OCI-LY1 (cell line): Measurements from ENCODE around the gene LEP.

ENCODE experiments used
- H2AFZ ChIP-seq: fragments of 200-600 bp; sonication (generic), shearing (Covaris generic); 2 replicates; pipeline ENCODE4 v1.6.0; 2014; ENCODE audit warnings: antibody characterized with exemption, mild to moderate bottlenecking, low read length
- H3F3A ChIP-seq: fragments of 200-600 bp; sonication (generic), shearing (Covaris generic); 2 replicates; pipeline ENCODE4 v1.6.0; 2014; ENCODE audit warnings: mild to moderate bottlenecking, antibody characterized with exemption, low read length, moderate library complexity; ENCODE audit not compliant: insufficient read depth
- H3K27ac ChIP-seq: fragments of 200-600 bp; sonication (generic); 2 replicates; pipeline ENCODE4 v1.5.1; 2014; ENCODE audit warnings: low read length, mixed run types, mild to moderate bottlenecking, low read depth; ENCODE audit not compliant: poor library complexity, severe bottlenecking
- H3K27me3 ChIP-seq: fragments of 200-600 bp; sonication (generic); 2 replicates; pipeline ENCODE4 v1.6.0; 2014; ENCODE audit warnings: antibody characterized with exemption, mild to moderate bottlenecking, low read length, moderate library complexity; ENCODE audit not compliant: insufficient read depth
- H3K36me3 ChIP-seq: fragments of 200-600 bp; sonication (generic); 2 replicates; pipeline ENCODE4 v1.6.1; 2014; ENCODE audit warnings: mild to moderate bottlenecking, antibody characterized with exemption, low read length, moderate library complexity, mixed read lengths; ENCODE audit not compliant: insufficient read depth
- H3K4me1 ChIP-seq: fragments of 200-600 bp; sonication (generic); 2 replicates; pipeline ENCODE4 v1.5.1; 2014; ENCODE audit warnings: mild to moderate bottlenecking, low read length, moderate library complexity; ENCODE audit not compliant: insufficient read depth, severe bottlenecking
- H3K4me2 ChIP-seq: fragments of 200-600 bp; sonication (generic), shearing (Covaris generic); 2 replicates; pipeline ENCODE4 v1.6.1; 2014; ENCODE audit warnings: low read length
- H3K4me3 ChIP-seq: fragments of 200-600 bp; sonication (generic); 2 replicates; pipeline ENCODE4 v1.5.1; 2014; ENCODE audit warnings: low read length, low read depth, mild to moderate bottlenecking, mixed read lengths; ENCODE audit not compliant: poor library complexity, severe bottlenecking
- H3K79me2 ChIP-seq: fragments of 200-600 bp; shearing (Covaris generic); 2 replicates; pipeline ENCODE4 v1.6.1; 2016; ENCODE audit warnings: mixed run types, low read length, mixed read lengths; ENCODE audit not compliant: insufficient read depth
- H3K9ac ChIP-seq: fragments of 200-600 bp; sonication (generic), shearing (Covaris generic); 2 replicates; pipeline ENCODE4 v1.6.1; 2014; ENCODE audit warnings: mild to moderate bottlenecking, low read length, mixed read lengths
- H3K9me2 ChIP-seq: fragments of 200-600 bp; sonication (generic), shearing (Covaris generic); 2 replicates; pipeline ENCODE4 v1.6.1; 2014; ENCODE audit warnings: low read depth, mild to moderate bottlenecking, low read length, mixed read lengths
- H3K9me3 ChIP-seq: fragments of 200-600 bp; shearing (Covaris generic); 2 replicates; pipeline ENCODE4 v1.6.1; 2014; ENCODE audit warnings: low read length, mixed read lengths
- H4K20me1 ChIP-seq: fragments of 200-600 bp; sonication (generic), shearing (Covaris generic); 2 replicates; pipeline ENCODE4 v1.6.0; 2016; ENCODE audit warnings: mild to moderate bottlenecking, low read length; ENCODE audit not compliant: insufficient read depth
- EZH2 ChIP-seq: fragments of 200-600 bp; sonication (generic), shearing (Covaris generic); IDR thresholded peaks from 2 replicates; pipeline ENCODE4 v1.8.0; 2017; ENCODE audit warnings: borderline replicate concordance, mixed run types, mild to moderate bottlenecking, antibody characterized with exemption, low read length, moderate library complexity, mixed read lengths
- TF ChIP-seq, protein P1 (sequence below): fragments of 200-600 bp; sonication (generic), shearing (Covaris generic); IDR thresholded peaks from 2 replicates; pipeline ENCODE4 v1.5.1; 2017; ENCODE audit warnings: mild to moderate bottlenecking, antibody characterized with exemption, low read length, moderate library complexity, mixed read lengths

LEP gene

GRCh38 chr7:128254470-128254869 is 13.4 kb downstream of the LEP start:
- no peaks in the 10 kb centered on the region for H3F3A ChIP-seq
- H3K9me2 ChIP-seq = no peaks in the 10 kb centered on the region
- no peaks in the 10 kb centered on the region for H4K20me1 ChIP-seq
- no peak overlapping the region for H3K27ac ChIP-seq
- H3K27me3 ChIP-seq = peaks cover 29% of the 10 kb centered on the region; the same call in 1 of the 2 replicates
- H3K79me2 ChIP-seq = no peaks in the 10 kb centered on the region
- H2AFZ ChIP-seq = no peak overlapping the region
- H3K4me2 ChIP-seq = no peak overlapping the region
- peaks cover 2% of the 10 kb centered on the region; the same call in 1 of the 2 replicates for H3K9me3 ChIP-seq
- H3K9ac ChIP-seq = no peak overlapping the region
- H3K36me3 ChIP-seq = no peaks in the 10 kb centered on the region
- H3K4me1 ChIP-seq = no peaks in the 10 kb centered on the region
- H3K4me3 ChIP-seq = no peak overlapping the region
- no peak for TF ChIP-seq EZH2
- TF ChIP-seq, protein P1, sequence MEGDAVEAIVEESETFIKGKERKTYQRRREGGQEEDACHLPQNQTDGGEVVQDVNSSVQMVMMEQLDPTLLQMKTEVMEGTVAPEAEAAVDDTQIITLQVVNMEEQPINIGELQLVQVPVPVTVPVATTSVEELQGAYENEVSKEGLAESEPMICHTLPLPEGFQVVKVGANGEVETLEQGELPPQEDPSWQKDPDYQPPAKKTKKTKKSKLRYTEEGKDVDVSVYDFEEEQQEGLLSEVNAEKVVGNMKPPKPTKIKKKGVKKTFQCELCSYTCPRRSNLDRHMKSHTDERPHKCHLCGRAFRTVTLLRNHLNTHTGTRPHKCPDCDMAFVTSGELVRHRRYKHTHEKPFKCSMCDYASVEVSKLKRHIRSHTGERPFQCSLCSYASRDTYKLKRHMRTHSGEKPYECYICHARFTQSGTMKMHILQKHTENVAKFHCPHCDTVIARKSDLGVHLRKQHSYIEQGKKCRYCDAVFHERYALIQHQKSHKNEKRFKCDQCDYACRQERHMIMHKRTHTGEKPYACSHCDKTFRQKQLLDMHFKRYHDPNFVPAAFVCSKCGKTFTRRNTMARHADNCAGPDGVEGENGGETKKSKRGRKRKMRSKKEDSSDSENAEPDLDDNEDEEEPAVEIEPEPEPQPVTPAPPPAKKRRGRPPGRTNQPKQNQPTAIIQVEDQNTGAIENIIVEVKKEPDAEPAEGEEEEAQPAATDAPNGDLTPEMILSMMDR = no peak

DNA sequence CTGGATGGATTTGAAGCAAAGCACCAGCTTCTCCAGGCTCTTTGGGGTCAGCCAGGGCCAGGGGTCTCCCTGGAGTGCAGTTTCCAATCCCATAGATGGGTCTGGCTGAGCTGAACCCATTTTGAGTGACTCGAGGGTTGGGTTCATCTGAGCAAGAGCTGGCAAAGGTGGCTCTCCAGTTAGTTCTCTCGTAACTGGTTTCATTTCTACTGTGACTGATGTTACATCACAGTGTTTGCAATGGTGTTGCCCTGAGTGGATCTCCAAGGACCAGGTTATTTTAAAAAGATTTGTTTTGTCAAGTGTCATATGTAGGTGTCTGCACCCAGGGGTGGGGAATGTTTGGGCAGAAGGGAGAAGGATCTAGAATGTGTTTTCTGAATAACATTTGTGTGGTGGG is 14.2 kb downstream of the LEP start:
- Histone ChIP-seq H3K4me3 (no peak overlapping the region), H3K27ac (no peak overlapping the region), H4K20me1 (no peaks in the 10 kb centered on the region), H3K27me3 (peaks cover 27% of the 10 kb centered on the region; the same call in 1 of the 2 replicates), H3K9ac (no peak overlapping the region), H3K4me2 (no peak overlapping the region), H3K36me3 (no peaks in the 10 kb centered on the region), H3K4me1 (no peaks in the 10 kb centered on the region), H3K79me2 (no peaks in the 10 kb centered on the region), H3K9me3 (peaks cover 2% of the 10 kb centered on the region; the same call in 1 of the 2 replicates), H3K9me2 (no peaks in the 10 kb centered on the region), H3F3A (no peaks in the 10 kb centered on the region), H2AFZ (no peak overlapping the region)
- TF ChIP-seq, protein P1 = no peak
- no peak for TF ChIP-seq EZH2

- Histone ChIP-seq H3K4me2 (no peak overlapping the region), H3K36me3 (no peaks in the 10 kb centered on the region), H3K4me3 (no peak overlapping the region), H3K9me3 (peaks cover 2% of the 10 kb centered on the region; the same call in 1 of the 2 replicates), H3K9ac (no peak overlapping the region), H3K27me3 (peaks cover 22% of the 10 kb centered on the region; the same call in 1 of the 2 replicates), H3K4me1 (no peaks in the 10 kb centered on the region), H3K79me2 (no peaks in the 10 kb centered on the region), H3F3A (no peaks in the 10 kb centered on the region), H3K27ac (no peak overlapping the region), H4K20me1 (no peaks in the 10 kb centered on the region), H2AFZ (no peak overlapping the region), H3K9me2 (no peaks in the 10 kb centered on the region)
- TF ChIP-seq, protein P1 = no peak
- no peak for TF ChIP-seq EZH2
These were observed 16.4 kb downstream of the LEP start for GRCh38 chr7:128257458-128257857.
